Mesenchymal stem cell (in vitro differentiated cells and primary cell): ENCODE results near the gene STOML2.

Source experiments
- DNase-seq: peaks from one replicate; pipeline ENCODE4 v3.0.0-alpha.2; 2013
- H2AFZ ChIP-seq: one replicate; pipeline ENCODE4 v1.6.1; 2013; ENCODE audit warnings: low read depth, mild to moderate bottlenecking, control low read depth, inconsistent platforms, low read length, moderate library complexity
- H2AK5ac ChIP-seq: 2 replicates; pipeline ENCODE4 v1.6.1; 2013; ENCODE audit warnings: low read length, moderate library complexity, mild to moderate bottlenecking, inconsistent platforms; ENCODE audit not compliant: severe bottlenecking
- H2BK120ac ChIP-seq: one replicate; pipeline ENCODE4 v1.6.1; 2013; ENCODE audit warnings: low read depth, mild to moderate bottlenecking, inconsistent platforms, low read length, moderate library complexity
- H2BK12ac ChIP-seq, 2 experiments: one replicate each; pipeline ENCODE4 v1.6.1; 2013; ENCODE audit warnings: inconsistent platforms in 2 of 2, low read length in 2 of 2, mild to moderate bottlenecking in 2 of 2, moderate library complexity in 2 of 2, control low read depth in 1 of 2
- H2BK15ac ChIP-seq: one replicate; pipeline ENCODE4 v1.6.1; 2013; ENCODE audit warnings: mild to moderate bottlenecking, low read depth, inconsistent platforms; ENCODE audit not compliant: poor library complexity, severe bottlenecking
- H2BK5ac ChIP-seq: 2 replicates; pipeline ENCODE4 v1.6.1; 2013; ENCODE audit warnings: low read depth, mild to moderate bottlenecking, low read length, control low read depth, inconsistent platforms; ENCODE audit not compliant: poor library complexity, severe bottlenecking
- H3K14ac ChIP-seq, 2 experiments: one replicate each; pipeline ENCODE4 v1.6.1; 2013; ENCODE audit warnings: inconsistent platforms in 2 of 2, low read length in 2 of 2, control low read depth in 1 of 2, mild to moderate bottlenecking in 1 of 2, moderate library complexity in 1 of 2
- H3K18ac ChIP-seq, 2 experiments: one replicate each; pipeline ENCODE4 v1.6.1; 2013; ENCODE audit warnings: inconsistent platforms in 2 of 2, low read length in 2 of 2, control low read depth in 1 of 2, low read depth in 1 of 2, mild to moderate bottlenecking in 1 of 2
- H3K23ac ChIP-seq, 2 experiments: one replicate each; pipeline ENCODE4 v1.6.1; 2013; ENCODE audit warnings: inconsistent platforms in 2 of 2, low read length in 2 of 2, mild to moderate bottlenecking in 2 of 2, moderate library complexity in 2 of 2, control low read depth in 1 of 2
- H3K27ac ChIP-seq: 2 replicates; pipeline ENCODE4 v1.5.1; 2013; ENCODE audit warnings: mild to moderate bottlenecking, moderate library complexity, low read length, control low read depth, inconsistent platforms; ENCODE audit not compliant: poor library complexity, severe bottlenecking
- H3K27me3 ChIP-seq, 2 experiments: 2 replicates each; pipeline versions ENCODE4 v1.6.1 to v1.7.0; 2013; ENCODE audit warnings: low read length in 2 of 2, mild to moderate bottlenecking in 2 of 2, moderate library complexity in 2 of 2, control low read depth in 1 of 2, inconsistent platforms in 1 of 2; ENCODE audit not compliant: control insufficient read depth in 1 of 2, insufficient read depth in 1 of 2
- H3K36me3 ChIP-seq, 2 experiments: 2 replicates each; pipeline versions ENCODE4 v1.6.1 to v1.7.0; 2013; ENCODE audit warnings: low read length in 2 of 2, control low read depth in 1 of 2, inconsistent platforms in 1 of 2, low read depth in 1 of 2, mild to moderate bottlenecking in 1 of 2; ENCODE audit not compliant: insufficient read depth in 2 of 2, control insufficient read depth in 1 of 2
- H3K4ac ChIP-seq, 2 experiments: one replicate each; pipeline ENCODE4 v1.6.1; 2013; ENCODE audit warnings: inconsistent platforms in 2 of 2, low read length in 2 of 2, mild to moderate bottlenecking in 2 of 2, moderate library complexity in 2 of 2, control low read depth in 1 of 2, low read depth in 1 of 2
- H3K4me1 ChIP-seq: 2 replicates; pipeline ENCODE4 v1.6.1; 2013; ENCODE audit warnings: low read depth, low read length, control low read depth; ENCODE audit not compliant: control insufficient read depth, insufficient read depth
- H3K4me2 ChIP-seq: 2 replicates; pipeline ENCODE4 v1.6.1; 2013; ENCODE audit warnings: low read length, mild to moderate bottlenecking, inconsistent platforms; ENCODE audit not compliant: poor library complexity, severe bottlenecking
- H3K4me3 ChIP-seq, 2 experiments: 2 replicates each; pipeline versions ENCODE4 v1.5.1 to v1.7.0; 2013; ENCODE audit warnings: low read length in 2 of 2, mild to moderate bottlenecking in 2 of 2, control low read depth in 1 of 2, low read depth in 1 of 2; ENCODE audit not compliant: insufficient read depth in 1 of 2
- H3K79me1 ChIP-seq: replicated peaks from 2 replicates; pipeline ENCODE4 v1.6.1; 2013; ENCODE audit warnings: mild to moderate bottlenecking, control low read depth, low read length, inconsistent platforms; ENCODE audit not compliant: poor library complexity, severe bottlenecking
- H3K9ac ChIP-seq: 2 replicates; pipeline ENCODE4 v1.7.0; 2013; ENCODE audit warnings: mild to moderate bottlenecking, low read length, moderate library complexity
- H3K9me3 ChIP-seq: 2 replicates; pipeline ENCODE4 v1.7.0; 2013; ENCODE audit warnings: mild to moderate bottlenecking, low read length; ENCODE audit not compliant: control insufficient read depth
- H4K8ac ChIP-seq: one replicate; pipeline ENCODE4 v1.6.1; 2013; ENCODE audit warnings: inconsistent platforms, mild to moderate bottlenecking, low read length, moderate library complexity
- H4K91ac ChIP-seq: one replicate; pipeline ENCODE4 v1.6.1; 2013; ENCODE audit warnings: mild to moderate bottlenecking, low read length, inconsistent platforms
- WGBS: methylation state at CpG from one replicate; pipeline ENCODE4 v1.1.7; 2013; ENCODE audit warnings: mixed read lengths; 5-methylcytosine and 5-hydroxymethylcytosine counted together

STOML2 gene

GRCh38 chr9:35075358-35075757, 27.6 kb downstream of the STOML2 start:
- no peak overlapping the region for H2BK12ac ChIP-seq
- no peak overlapping the region for H3K4me3 ChIP-seq
- 98% methylated on average over 4 of the region's 4 CpGs for WGBS
- H2BK120ac ChIP-seq: no peak overlapping the region
- no peaks in the 10 kb centered on the region for H3K9me3 ChIP-seq
- H3K18ac ChIP-seq: no peak overlapping the region
- H2BK15ac ChIP-seq: no peak overlapping the region
- H3K4me2 ChIP-seq: no peak overlapping the region
- no peak for DNase-seq
- H2AK5ac ChIP-seq: no peak overlapping the region
- no peak overlapping the region for H2AFZ ChIP-seq
- no peak overlapping the region for H3K27ac ChIP-seq
- no peaks in the 10 kb centered on the region for H3K27me3 ChIP-seq
- no peak overlapping the region for H4K91ac ChIP-seq
- H3K4me1 ChIP-seq: peaks cover 15% of the 10 kb centered on the region
- H3K23ac ChIP-seq: no peak overlapping the region
- no peak overlapping the region for H3K9ac ChIP-seq
- H3K14ac ChIP-seq: no peak overlapping the region
- peaks cover 44% of the 10 kb centered on the region for H3K79me1 ChIP-seq
- H2BK5ac ChIP-seq: no peak overlapping the region
- peaks cover 31 to 40% of the 10 kb centered on the region in 2 experiments for H3K36me3 ChIP-seq
- H4K8ac ChIP-seq: no peak overlapping the region
- H3K4ac ChIP-seq: no peak overlapping the region

- WGBS: 97% methylated on average over 8 of the region's 8 CpGs
- Histone ChIP-seq H3K23ac (no peak overlapping the region), H3K27me3 (no peaks in the 10 kb centered on the region), H3K4me2 (no peak overlapping the region), H2BK12ac (no peak overlapping the region), H3K4ac (no peak overlapping the region), H4K8ac (no peak overlapping the region), H2AFZ (no peak overlapping the region), H3K14ac (no peak overlapping the region), H3K9me3 (no peaks in the 10 kb centered on the region), H3K27ac (no peak overlapping the region), H3K36me3 (peaks cover 36 to 40% of the 10 kb centered on the region in 2 experiments), H3K4me1 (peaks cover 17% of the 10 kb centered on the region), H4K91ac (no peak overlapping the region), H2BK120ac (no peak overlapping the region), H2AK5ac (no peak overlapping the region), H3K4me3 (no peak overlapping the region), H3K79me1 (peaks cover 44% of the 10 kb centered on the region), H2BK5ac (no peak overlapping the region), H3K9ac (no peak overlapping the region), H3K18ac (no peak overlapping the region), H2BK15ac (no peak overlapping the region)
- DNase-seq: no peak
These were observed 28.1 kb downstream of the STOML2 start for GRCh38 chr9:35074791-35075190.

- no peak overlapping the region for H2BK120ac ChIP-seq
- no peak overlapping the region for H3K4me2 ChIP-seq
- H3K9ac ChIP-seq: no peak overlapping the region
- peak overlapping the region; percentile 13 for H4K8ac ChIP-seq
- H3K27ac ChIP-seq: no peak overlapping the region
- no peak overlapping the region for H2BK5ac ChIP-seq
- H3K79me1 ChIP-seq: peaks cover 43% of the 10 kb centered on the region
- H2AFZ ChIP-seq: no peak overlapping the region
- no peak for DNase-seq
- peak overlapping the region; percentile 73 for H2AK5ac ChIP-seq
- peaks cover 36 to 41% of the 10 kb centered on the region in 2 experiments for H3K36me3 ChIP-seq
- no peaks in the 10 kb centered on the region for H3K9me3 ChIP-seq
- peaks cover 16% of the 10 kb centered on the region for H3K4me1 ChIP-seq
- no peaks in the 10 kb centered on the region for H3K27me3 ChIP-seq
- no peak overlapping the region for H3K4me3 ChIP-seq
- no peak overlapping the region for H3K18ac ChIP-seq
- WGBS: 98% methylated on average over 6 of the region's 6 CpGs
- peak overlapping the region; percentile 55 for H4K91ac ChIP-seq
- H3K23ac ChIP-seq: no peak overlapping the region
- H2BK12ac ChIP-seq: peak overlapping the region in 1 of 2 experiments; percentile 18
- H3K14ac ChIP-seq: no peak overlapping the region
- H2BK15ac ChIP-seq: no peak overlapping the region
- no peak overlapping the region for H3K4ac ChIP-seq
These were observed 28.8 kb downstream of the STOML2 start for GRCh38 chr9:35074141-35074540.

- H2BK5ac ChIP-seq: no peak overlapping the region
- peaks cover 13% of the 10 kb centered on the region for H3K4me1 ChIP-seq
- no peak overlapping the region for H3K4me2 ChIP-seq
- no peak overlapping the region for H2BK15ac ChIP-seq
- no peaks in the 10 kb centered on the region for H3K27me3 ChIP-seq
- H3K4ac ChIP-seq: peak overlapping the region; percentile 69 to 93
- peaks cover 36% of the 10 kb centered on the region for H3K79me1 ChIP-seq
- H3K18ac ChIP-seq: peak overlapping the region in 1 of 2 experiments; percentile 58
- H2BK120ac ChIP-seq: no peak overlapping the region
- peaks cover 36 to 48% of the 10 kb centered on the region in 2 experiments for H3K36me3 ChIP-seq
- H3K4me3 ChIP-seq: peak overlapping the region in 1 of 2 experiments; percentile 60
- DNase-seq: no peak
- H3K9ac ChIP-seq: peak overlapping the region; percentile 67
- peak overlapping the region; percentile 87 for H4K91ac ChIP-seq
- H2AFZ ChIP-seq: no peak overlapping the region
- H4K8ac ChIP-seq: peak overlapping the region; percentile 99
- H3K23ac ChIP-seq: no peak overlapping the region
- H3K14ac ChIP-seq: no peak overlapping the region
- peak overlapping the region; percentile 73 for H2AK5ac ChIP-seq
- peak overlapping the region; percentile 82 for H3K27ac ChIP-seq
- WGBS: 100% methylated on average over 2 of the region's 2 CpGs
- peak overlapping the region in 1 of 2 experiments; percentile 45 for H2BK12ac ChIP-seq
- no peaks in the 10 kb centered on the region for H3K9me3 ChIP-seq
These were observed 29.7 kb downstream of the STOML2 start for GRCh38 chr9:35073279-35073612.
